ENCODE results near the gene PLEKHS1.

- TF ChIP-seq MAX (IDR thresholded peaks at IDR 0.05), result no peak
- TF ChIP-seq CTCF (IDR thresholded peaks at IDR 0.05 in 2 of 3, conservative IDR thresholded peaks at IDR 0.05 in 1 of 3; ENCODE audit: borderline replicate concordance in 1 of 3, insufficient read depth in 1 of 3, low read depth in 2 of 3, low read length in 2 of 3), result no peak
- TF ChIP-seq EZH2 (IDR thresholded peaks at IDR 0.05), result no peak
- no peak for TF ChIP-seq POLR2AphosphoS5 (IDR thresholded peaks at IDR 0.05; ENCODE audit: low read depth, low read length)
- TF ChIP-seq POLR2A (IDR thresholded peaks at IDR 0.05; ENCODE audit: borderline replicate concordance, extremely low read depth, insufficient read depth, insufficient read length), result no peak
- no peak for TF ChIP-seq EZH2phosphoT487 (IDR thresholded peaks at IDR 0.05; ENCODE audit: borderline replicate concordance)
- no peak for TF ChIP-seq CEBPB (IDR thresholded peaks at IDR 0.05; ENCODE audit: low read depth)
- no peak for TF ChIP-seq ZFX (IDR thresholded peaks at IDR 0.05)
- TF ChIP-seq SRF (IDR thresholded peaks at IDR 0.05; ENCODE audit: low read depth), result no peak
- TF ChIP-seq TCF7L2 (IDR thresholded peaks at IDR 0.05; ENCODE audit: borderline replicate concordance, extremely low read depth, insufficient read depth, insufficient read length), result no peak
- no peak for TF ChIP-seq ATF3 (IDR thresholded peaks at IDR 0.05)
- no peak for TF ChIP-seq SIN3A (IDR thresholded peaks at IDR 0.05; ENCODE audit: low read depth)
Measured at GRCh38 chr10:113733635-113734034, 17.8 kb upstream of the PLEKHS1 start.

Measured in HCT116 (cell line).